A549 treated with Hydrocortisone at 1 μM for 4 hours (cell line): Measurements from ENCODE around the gene NPFF. TPM values are rescaled to one million over a fixed set of nuclear protein-coding genes. Genes with fewer than 3 reads are reported as not detected.

Experiments
- total RNA-seq: library from RNA; stranded (reverse); fragments of 200-300 nt; extraction: Qiagen RNA extraction; gene quantifications from 5 replicates; pipeline ENCODE4 v1.2.3, GENCODE V29; 2022

Gene NPFF, protein sequence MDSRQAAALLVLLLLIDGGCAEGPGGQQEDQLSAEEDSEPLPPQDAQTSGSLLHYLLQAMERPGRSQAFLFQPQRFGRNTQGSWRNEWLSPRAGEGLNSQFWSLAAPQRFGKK
- not detected in 5 replicates for total RNA-seq

DNA sequence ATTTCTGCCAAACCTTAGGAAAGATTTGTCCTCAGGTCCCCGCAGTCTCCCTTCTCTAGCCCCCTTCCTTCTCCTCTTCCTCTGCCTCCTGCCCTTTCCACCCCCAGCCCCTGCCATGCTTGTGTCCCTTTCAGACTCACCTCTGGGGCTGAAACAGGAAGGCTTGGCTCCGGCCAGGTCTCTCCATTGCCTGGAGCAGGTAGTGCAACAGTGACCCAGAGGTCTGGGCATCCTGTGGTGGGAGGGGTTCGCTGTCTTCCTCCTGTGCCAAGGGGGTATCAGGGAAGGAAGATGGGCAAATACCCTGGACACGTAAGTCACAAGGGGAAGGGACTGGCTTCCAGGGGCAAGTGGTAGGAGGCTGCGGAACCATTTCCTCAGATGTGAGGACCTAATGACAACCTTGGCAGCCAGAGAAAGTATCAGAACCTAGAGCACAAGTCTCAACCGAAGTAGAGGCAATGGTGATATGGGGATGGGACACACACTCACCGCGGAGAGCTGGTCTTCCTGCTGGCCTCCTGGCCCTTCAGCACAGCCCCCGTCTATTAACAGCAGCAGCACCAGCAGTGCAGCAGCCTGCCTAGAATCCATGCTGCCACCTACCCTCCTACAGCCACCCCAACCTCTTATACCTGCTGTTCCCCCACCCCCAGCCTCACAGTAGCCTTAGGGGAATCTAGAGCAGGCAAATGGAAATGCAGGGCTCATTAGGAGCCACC, at the start of gene NPFF:
Gene NPFF, minus strand, starts transcription at position 604 of the 722 bp plus-strand sequence. Its CDS starts 10 bp downstream, at position 594.

DNA sequence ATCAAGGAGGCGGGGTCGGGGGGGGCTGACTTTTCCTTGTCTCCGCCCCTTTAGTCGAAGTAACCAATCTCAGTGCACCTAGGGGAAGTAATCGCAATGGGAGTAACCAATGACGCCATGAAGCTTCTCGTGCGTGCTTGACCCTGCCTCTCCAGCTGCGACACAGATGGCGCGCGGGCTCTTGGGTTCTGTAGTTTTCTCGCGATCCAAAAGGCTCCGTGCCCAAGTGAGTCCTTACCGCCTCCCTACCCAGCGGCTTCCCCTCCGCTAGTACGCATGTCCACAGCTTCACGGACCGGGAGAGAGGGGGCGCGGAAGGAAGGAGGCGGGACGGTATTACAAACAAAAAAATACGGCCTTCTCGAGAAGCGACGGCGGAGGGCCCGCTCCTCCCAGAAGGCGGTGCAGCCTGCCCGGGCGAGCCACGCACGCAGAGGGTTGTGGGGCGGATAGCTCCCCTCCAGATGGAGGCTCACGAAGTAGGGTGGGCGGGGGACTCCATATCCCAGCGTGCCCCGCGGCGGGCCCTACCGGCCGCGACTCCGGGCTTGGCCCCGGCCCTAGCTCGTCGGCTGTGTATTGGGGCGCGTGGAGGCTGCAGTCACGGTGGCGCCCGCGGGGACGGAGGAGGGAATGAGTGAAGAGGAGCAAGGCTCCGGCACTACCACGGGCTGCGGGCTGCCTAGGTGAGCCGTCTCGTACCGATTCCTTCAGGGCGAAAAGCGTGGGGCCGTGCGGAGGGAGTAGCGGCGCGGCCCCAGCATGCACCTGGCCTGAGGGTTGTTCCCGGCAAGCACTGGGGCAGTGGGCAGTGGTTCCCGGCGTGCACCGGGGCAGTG, 6.3 kb downstream of the NPFF start, which contains the start of gene TARBP2:
Gene TARBP2, plus strand, starts transcription at position 508 of the 839 bp plus-strand sequence. Its CDS starts 126 bp downstream, at position 634.

DNA sequence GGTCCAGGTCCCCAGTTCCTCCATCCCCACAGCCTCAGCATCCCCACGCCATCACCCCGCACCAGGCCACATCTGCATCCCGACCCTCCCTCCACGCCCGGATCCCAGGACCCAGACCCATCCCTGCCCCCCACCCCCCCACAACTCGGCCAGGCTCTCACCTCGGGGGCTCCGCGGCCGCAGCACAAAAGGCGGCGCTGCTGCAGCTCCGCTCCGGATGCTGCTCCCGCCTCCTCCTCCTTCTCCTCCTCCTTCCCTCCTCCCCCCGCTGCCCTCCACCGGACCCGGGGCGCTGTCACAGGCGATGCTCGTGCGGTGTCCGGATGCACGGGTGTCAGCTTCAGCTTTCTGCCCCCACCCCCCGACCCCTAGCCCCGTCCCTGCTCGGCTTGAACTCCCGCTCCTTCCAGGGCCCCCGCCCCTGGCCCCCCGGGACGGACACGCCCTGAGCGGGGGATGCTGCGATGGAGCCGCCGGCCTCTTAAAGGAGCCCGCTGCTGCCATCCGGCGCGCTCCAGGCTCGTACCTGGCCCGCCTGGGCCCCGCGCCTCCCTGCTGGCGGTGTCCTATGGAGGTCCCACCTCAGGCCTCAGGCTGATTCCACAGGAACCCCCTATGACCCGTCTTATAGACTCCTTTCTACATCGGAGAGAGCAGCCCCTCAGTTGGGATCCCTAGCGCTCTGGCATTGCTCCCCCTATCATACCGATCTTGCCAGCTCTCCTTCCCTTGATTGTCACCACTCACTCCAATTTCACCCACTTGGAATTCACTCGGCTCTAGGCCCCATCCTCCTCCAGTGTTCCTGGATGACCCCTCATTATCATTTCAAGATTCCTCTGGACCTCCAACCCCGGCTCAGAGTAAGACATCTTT, 7.8 kb downstream of the NPFF start, which contains the start of gene MAP3K12:
Gene MAP3K12, minus strand, starts transcription at position 193 of the 876 bp plus-strand sequence. CDS start 12,067 bp downstream, outside the sequence.

Other genes starting within 250 kb of the NPFF start
- gene ESPL1, start 239.2 kb downstream of the NPFF start, total RNA-seq, result 17.1 to 22.0 TPM (median 18.8 TPM) in 5 replicates
- gene PFDN5, start 211.9 kb downstream of the NPFF start, total RNA-seq, result 476 to 525 TPM (median 487 TPM) in 5 replicates
- 67.3 to 96.7 TPM (median 92.1 TPM) in 5 replicates for gene MYG1, start 207.8 kb downstream of the NPFF start, total RNA-seq
- gene AAAS, start 185.9 kb downstream of the NPFF start, total RNA-seq, result 74.0 to 81.7 TPM (median 77.0 TPM) in 5 replicates
- 0.06 TPM in 1 of 5 replicates, not detected in the others for gene SP7, start 171.1 kb downstream of the NPFF start, total RNA-seq
- 17.1 to 25.1 TPM (median 21.0 TPM) in 5 replicates for gene SP1, start 127.3 kb downstream of the NPFF start, total RNA-seq
- gene AMHR2, start 83.6 kb downstream of the NPFF start, total RNA-seq, result 0.56 to 1.1 TPM (median 0.88 TPM) in 5 replicates
- 252 to 332 TPM (median 319 TPM) in 5 replicates for gene PRR13, start 65.8 kb downstream of the NPFF start, total RNA-seq
- gene PCBP2, start 55.4 kb downstream of the NPFF start, total RNA-seq, result 612 to 658 TPM (median 616 TPM) in 5 replicates
- gene MAP3K12, start 8.0 kb downstream of the NPFF start, total RNA-seq, result 9.9 to 14.1 TPM (median 12.4 TPM) in 5 replicates
- gene TARBP2, start 6.2 kb downstream of the NPFF start, total RNA-seq, result 44.9 to 57.8 TPM (median 50.5 TPM) in 5 replicates
- gene ATF7, start 118.9 kb upstream of the NPFF start, total RNA-seq, result 18.8 to 19.8 TPM (median 19.4 TPM) in 5 replicates
- gene ATP5MC2, start 168.6 kb upstream of the NPFF start, total RNA-seq, result 596 to 714 TPM (median 663 TPM) in 5 replicates
- 16.7 to 23.1 TPM (median 19.2 TPM) in 5 replicates for gene CALCOCO1, start 220.0 kb upstream of the NPFF start, total RNA-seq
- gene CISTR, start 244.5 kb upstream of the NPFF start, total RNA-seq, result not detected in 5 replicates